H7 (cell line): ENCODE results near the gene ATP8B4. TPM values are rescaled to one million over a fixed set of nuclear protein-coding genes. Genes with fewer than 3 reads are reported as not detected.

Source experiments
- DNase-seq: peaks from one replicate; pipeline ENCODE4 v3.0.0; 2012
- H3K27me3 ChIP-seq: 2 replicates; pipeline ENCODE4 v1.6.0; 2011; ENCODE audit warnings: mild to moderate bottlenecking, low read length; ENCODE audit not compliant: control insufficient read depth, insufficient read depth
- H3K36me3 ChIP-seq: replicated peaks from 2 replicates; pipeline ENCODE4 v1.5.1; 2011; ENCODE audit warnings: low read length; ENCODE audit not compliant: control insufficient read depth, insufficient read depth
- H3K4me3 ChIP-seq: 2 replicates; pipeline ENCODE4 v1.5.1; 2011; ENCODE audit warnings: low read depth, mild to moderate bottlenecking, control low read depth, low read length, moderate library complexity; ENCODE audit not compliant: insufficient read depth
- total RNA-seq: library from RNA; depleted of rRNA; stranded (reverse); fragments of >200 nt; shearing (Covaris generic); gene quantifications from 2 replicates; pipeline ENCODE4 v1.2.3, GENCODE V29; 2014

ATP8B4 gene
- total RNA-seq, 1 experiment from 2014 or later = not detected

GRCh38 chr15:50053055-50053856 lies 65.8 kb downstream of the ATP8B4 start:
- Histone ChIP-seq H3K4me3 (no peak overlapping the region), H3K27me3 (no peaks in the 10 kb centered on the region), H3K36me3 (no peaks in the 10 kb centered on the region)
- no peak for DNase-seq

GRCh38 chr15:50051811-50052419 lies 67.1 kb downstream of the ATP8B4 start:
- Histone ChIP-seq H3K4me3 (no peak overlapping the region), H3K36me3 (no peaks in the 10 kb centered on the region), H3K27me3 (no peaks in the 10 kb centered on the region)
- DNase-seq = peak; percentile 25

GRCh38 chr15:50050986-50051743 lies 67.9 kb downstream of the ATP8B4 start:
- no peaks in the 10 kb centered on the region for H3K36me3 ChIP-seq
- no peak overlapping the region for H3K4me3 ChIP-seq
- DNase-seq = no peak
- H3K27me3 ChIP-seq = no peaks in the 10 kb centered on the region

- DNase-seq = no peak
- no peaks in the 10 kb centered on the region for H3K27me3 ChIP-seq
- H3K36me3 ChIP-seq = no peaks in the 10 kb centered on the region
- no peak overlapping the region for H3K4me3 ChIP-seq
Measured at GRCh38 chr15:50049871-50050270, 69.2 kb downstream of the ATP8B4 start.

- H3K27me3 ChIP-seq = no peaks in the 10 kb centered on the region
- DNase-seq = no peak
- H3K36me3 ChIP-seq = no peaks in the 10 kb centered on the region
- no peak overlapping the region for H3K4me3 ChIP-seq
Measured at GRCh38 chr15:50046867-50047266, 72.2 kb downstream of the ATP8B4 start.

- Histone ChIP-seq H3K36me3 (no peaks in the 10 kb centered on the region), H3K4me3 (no peak overlapping the region), H3K27me3 (no peaks in the 10 kb centered on the region)
- no peak for DNase-seq
Measured at GRCh38 chr15:50046159-50046558, 72.9 kb downstream of the ATP8B4 start.

- no peak for DNase-seq
- no peak overlapping the region for H3K4me3 ChIP-seq
- H3K27me3 ChIP-seq = no peaks in the 10 kb centered on the region
- no peaks in the 10 kb centered on the region for H3K36me3 ChIP-seq
Measured at GRCh38 chr15:50044904-50045303, 74.1 kb downstream of the ATP8B4 start.

GRCh38 chr15:50044406-50044805 lies 74.6 kb downstream of the ATP8B4 start:
- Histone ChIP-seq H3K36me3 (no peaks in the 10 kb centered on the region), H3K27me3 (no peaks in the 10 kb centered on the region), H3K4me3 (no peak overlapping the region)
- no peak for DNase-seq

GRCh38 chr15:50042775-50043174 lies 76.3 kb downstream of the ATP8B4 start:
- Histone ChIP-seq H3K36me3 (no peaks in the 10 kb centered on the region), H3K4me3 (no peak overlapping the region), H3K27me3 (no peaks in the 10 kb centered on the region)
- DNase-seq = no peak

GRCh38 chr15:50030456-50030855 lies 88.6 kb downstream of the ATP8B4 start:
- no peak for DNase-seq
- Histone ChIP-seq H3K27me3 (no peaks in the 10 kb centered on the region), H3K4me3 (no peak overlapping the region), H3K36me3 (no peaks in the 10 kb centered on the region)

GRCh38 chr15:50028326-50028725 lies 90.7 kb downstream of the ATP8B4 start:
- Histone ChIP-seq H3K36me3 (no peaks in the 10 kb centered on the region), H3K27me3 (no peaks in the 10 kb centered on the region), H3K4me3 (no peak overlapping the region)
- DNase-seq = no peak

- no peaks in the 10 kb centered on the region for H3K27me3 ChIP-seq
- no peak for DNase-seq
Measured at GRCh38 chr15:50024281-50024680, 94.8 kb downstream of the ATP8B4 start.

GRCh38 chr15:50018491-50018890 lies 100.5 kb downstream of the ATP8B4 start:
- Histone ChIP-seq H3K27me3 (no peaks in the 10 kb centered on the region), H3K4me3 (no peak overlapping the region), H3K36me3 (no peaks in the 10 kb centered on the region)
- no peak for DNase-seq

More at GRCh38 chr15:50024281-50024680, 94.8 kb downstream of the ATP8B4 start:
- Histone ChIP-seq H3K4me3 (no peak overlapping the region), H3K36me3 (no peaks in the 10 kb centered on the region)

- Histone ChIP-seq H3K4me3 (no peak overlapping the region), H3K27me3 (no peaks in the 10 kb centered on the region), H3K36me3 (no peaks in the 10 kb centered on the region)
- no peak for DNase-seq
Measured at GRCh38 chr15:50017522-50017921, 101.5 kb downstream of the ATP8B4 start.

GRCh38 chr15:50016951-50017350 lies 102.1 kb downstream of the ATP8B4 start:
- Histone ChIP-seq H3K27me3 (no peaks in the 10 kb centered on the region), H3K4me3 (no peak overlapping the region), H3K36me3 (no peaks in the 10 kb centered on the region)
- DNase-seq = no peak
